OCI-LY3 (cell line): Measurements from ENCODE around the gene SERINC5.

Experiments used
- CTCF ChIP-seq: fragments of 200-600, 300-600 bp; sonication (generic); IDR thresholded peaks from 2 replicates; pipeline ENCODE4 v1.5.1; 2014; ENCODE audit warnings: antibody characterized with exemption, low read length, low read depth
- EZH2phosphoT487 ChIP-seq: fragments of 200-600 bp; shearing (Covaris generic); IDR thresholded peaks from 2 replicates; pipeline ENCODE4 v1.6.1; 2018; ENCODE audit warnings: antibody characterized with exemption, mixed run types, low read depth

- TF ChIP-seq CTCF (no peak), EZH2phosphoT487 (no peak)
Measured at GRCh38 chr5:80122579-80122978, 133.3 kb downstream of the SERINC5 start.
